ENCODE measurements around the gene UPK1A. TPM values are rescaled to one million over a fixed set of nuclear protein-coding genes. Genes with fewer than 3 reads are reported as not detected.
"Not testable (repeated sequence)": the region's sequence is repeated elsewhere in the genome, so short reads cannot be mapped to it uniquely, and the experiment has no call there.

The UPK1A gene
- total RNA-seq, 2 experiments from 2014 or later = 1.2 to 1.8 TPM

DNA sequence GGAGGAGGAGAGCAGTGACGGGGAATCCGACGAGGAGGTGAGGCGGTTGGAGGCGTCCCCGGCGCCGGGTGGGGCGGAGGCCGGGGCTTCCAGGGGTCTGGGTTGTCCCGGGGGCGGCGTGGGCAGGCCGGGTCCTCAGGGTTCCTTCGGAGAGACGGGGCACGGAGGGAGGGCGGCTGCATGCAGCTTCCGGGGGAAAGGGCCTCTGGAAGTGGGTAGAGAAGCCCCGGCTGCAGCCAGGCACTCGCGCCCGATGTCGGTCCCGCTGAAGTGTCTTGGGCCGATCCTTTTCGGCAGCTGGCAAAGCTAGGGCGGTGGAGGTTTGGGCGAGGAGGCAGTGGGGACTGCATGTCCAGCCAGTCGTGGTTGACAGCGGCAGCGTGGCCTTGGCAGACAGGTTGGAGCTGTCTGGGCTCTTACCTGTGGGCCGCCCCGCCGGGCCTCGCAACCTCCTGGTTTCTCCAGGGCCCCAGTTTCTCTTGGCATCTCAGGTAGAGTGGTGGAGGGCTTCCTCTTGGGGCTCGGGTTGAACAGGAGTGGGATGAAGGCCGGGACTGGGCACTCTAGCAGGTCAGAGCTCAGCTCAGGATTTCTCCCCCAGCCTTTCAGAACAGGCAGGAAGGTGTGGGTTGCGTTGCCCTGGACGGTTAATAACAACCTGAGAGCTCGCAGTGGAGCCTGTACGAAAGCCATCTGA is 52.2 kb downstream of the UPK1A start:
- POLR2A ChIA-PET = interaction anchor here (0.6 to 1.5 kb wide), 8 partner anchors 9 to 45 kb away, joined by 3 to 10 read pairs (median 4); partner anchors contain the start of genes IGFLR1, LIN37 and U2AF1L4
- ATAC-seq = peak; percentile 1
- intact Hi-C loops (cut with DNase I, micrococcal nuclease) = loop anchor here (5.0 to 10.0 kb wide), 2 partner anchors 294 to 396 kb away; partner anchors contain the start of genes ALKBH6 (in 1 of the 2), OVOL3 (in 1 of the 2), POLR2I (in 1 of the 2) and TBCB (in 1 of the 2)
- Mint-ChIP-seq H3K9me3 (ENCODE audit: low read depth) (no peaks in the 10 kb centered on the region), H3K4me1 (peaks cover 30% of the 10 kb centered on the region), H3K36me3 (ENCODE audit: low read depth) (peaks cover 68% of the 10 kb centered on the region), H3K27ac (peak overlapping the region; percentile 92), H3K27me3 (no peaks in the 10 kb centered on the region), H3K4me3 (peak overlapping the region; percentile 88)
- peak; percentile 81 for DNase-seq
- CTCF ChIA-PET = interaction anchor here (0.5 to 1.5 kb wide), 5 partner anchors 16 to 278 kb away, joined by 3 to 8 read pairs (median 4); no protein-coding TSS in a partner anchor

GRCh38 chr19:35719402-35720162 is 53.3 kb downstream of the UPK1A start:
- no peak for ATAC-seq
- Mint-ChIP-seq H3K27me3 (no peaks in the 10 kb centered on the region), H3K4me3 (peak overlapping the region; percentile 88), H3K36me3 (ENCODE audit: low read depth) (peaks cover 63% of the 10 kb centered on the region), H3K4me1 (peaks cover 24% of the 10 kb centered on the region), H3K9me3 (ENCODE audit: low read depth) (no peaks in the 10 kb centered on the region), H3K27ac (peak overlapping the region; percentile 92)
- ChIA-PET CTCF (interaction anchor here (0.5 to 1.5 kb wide), 4 partner anchors 17 to 277 kb away, joined by 3 to 8 read pairs (median 4); no protein-coding TSS in a partner anchor), POLR2A (interaction anchor here (0.6 to 1.5 kb wide), 5 partner anchors 10 to 25 kb away, joined by 3 to 10 read pairs (median 4); partner anchors contain the start of genes IGFLR1 and U2AF1L4)
- DNase-seq = no peak
- intact Hi-C loops (cut with DNase I, micrococcal nuclease) = loop anchor here (5.0 to 10.0 kb wide), 2 partner anchors 293 to 395 kb away; partner anchors contain the start of genes ALKBH6 (in 1 of the 2), OVOL3 (in 1 of the 2), POLR2I (in 1 of the 2) and TBCB (in 1 of the 2)

DNA sequence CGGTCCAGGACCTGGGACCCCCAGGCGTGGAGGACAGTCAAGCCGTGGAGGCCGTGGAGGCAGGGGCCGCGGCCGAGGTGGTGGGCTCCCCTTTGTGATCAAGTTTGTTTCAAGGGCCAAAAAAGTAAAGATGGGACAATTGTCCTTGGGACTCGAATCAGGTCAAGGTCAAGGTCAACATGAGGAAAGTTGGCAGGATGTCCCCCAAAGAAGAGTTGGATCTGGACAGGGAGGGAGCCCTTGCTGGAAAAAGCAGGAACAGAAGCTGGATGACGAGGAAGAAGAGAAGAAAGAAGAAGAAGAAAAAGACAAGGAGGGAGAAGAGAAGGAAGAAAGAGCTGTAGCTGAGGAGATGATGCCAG is 53.8 kb downstream of the UPK1A start:
- ATAC-seq (no peak), DNase-seq (no peak)
- H3K4me1 Mint-ChIP-seq = peaks cover 21% of the 10 kb centered on the region
- H3K27ac Mint-ChIP-seq = peak overlapping the region; percentile 55
- peak overlapping the region; percentile 29 for H3K4me3 Mint-ChIP-seq
- CTCF ChIA-PET = interaction anchor here (0.9 kb wide), 1 partner anchor 17 kb away, joined by 6 read pairs; no protein-coding TSS in a partner anchor
- intact Hi-C loops (cut with DNase I, micrococcal nuclease) = no loop called here
- POLR2A ChIA-PET = interaction anchor here (0.6 to 0.7 kb wide), 4 partner anchors 10 to 72 kb away, joined by 3 to 5 read pairs (median 4); partner anchors contain the start of gene COX6B1
- H3K9me3 Mint-ChIP-seq (ENCODE audit: low read depth) = no peaks in the 10 kb centered on the region
- H3K27me3 Mint-ChIP-seq = no peaks in the 10 kb centered on the region
- peaks cover 62% of the 10 kb centered on the region for H3K36me3 Mint-ChIP-seq (ENCODE audit: low read depth)

GRCh38 chr19:35720648-35721047 is 54.3 kb downstream of the UPK1A start:
- Mint-ChIP-seq H3K27me3 (no peaks in the 10 kb centered on the region), H3K4me1 (peaks cover 21% of the 10 kb centered on the region), H3K9me3 (ENCODE audit: low read depth) (no peaks in the 10 kb centered on the region), H3K36me3 (ENCODE audit: low read depth) (peaks cover 61% of the 10 kb centered on the region), H3K27ac (no peak overlapping the region), H3K4me3 (no peak overlapping the region)
- intact Hi-C loops (cut with DNase I, micrococcal nuclease) = no loop called here
- ATAC-seq (no peak), DNase-seq (no peak)
- ChIA-PET POLR2A (interaction anchor here (0.6 to 0.7 kb wide), 3 partner anchors 19 to 73 kb away, joined by 3 to 5 read pairs (median 4); partner anchors contain the start of gene COX6B1), CTCF (interaction anchor here (0.9 to 1.4 kb wide), 2 partner anchors 16 to 28 kb away, joined by 3 to 6 read pairs; no protein-coding TSS in a partner anchor)

- intact Hi-C loops (cut with DNase I, micrococcal nuclease) = no loop called here
- peaks cover 61% of the 10 kb centered on the region for H3K36me3 Mint-ChIP-seq (ENCODE audit: low read depth)
- POLR2A ChIA-PET = no interaction called here
Measured at GRCh38 chr19:35721374-35721773, 55.1 kb downstream of the UPK1A start.

GRCh38 chr19:35722461-35722860 is 56.1 kb downstream of the UPK1A start:
- DNase-seq = no peak
- Mint-ChIP-seq H3K4me3 (no peak overlapping the region), H3K36me3 (ENCODE audit: low read depth) (peaks cover 57% of the 10 kb centered on the region), H3K4me1 (peaks cover 21% of the 10 kb centered on the region), H3K27me3 (no peaks in the 10 kb centered on the region), H3K27ac (no peak overlapping the region), H3K9me3 (ENCODE audit: low read depth) (no peaks in the 10 kb centered on the region)
- POLR2A ChIA-PET = no interaction called here
- intact Hi-C loops (cut with DNase I, micrococcal nuclease) = no loop called here
- ATAC-seq = no peak
- CTCF ChIA-PET = interaction anchor here (1.0 kb wide), 1 partner anchor 22 kb away, joined by 3 read pairs; the partner anchor contains the start of gene U2AF1L4

More at GRCh38 chr19:35721374-35721773, 55.1 kb downstream of the UPK1A start:
- H3K9me3 Mint-ChIP-seq (ENCODE audit: low read depth) = no peaks in the 10 kb centered on the region
- no peak overlapping the region for H3K4me3 Mint-ChIP-seq
- no peaks in the 10 kb centered on the region for H3K27me3 Mint-ChIP-seq
- ATAC-seq (no peak), DNase-seq (no peak)
- peaks cover 21% of the 10 kb centered on the region for H3K4me1 Mint-ChIP-seq
- CTCF ChIA-PET = interaction anchor here (1.0 to 1.4 kb wide), 2 partner anchors 23 to 29 kb away, joined by 3 read pairs; partner anchors contain the start of gene U2AF1L4
- no peak overlapping the region for H3K27ac Mint-ChIP-seq

- POLR2A ChIA-PET = no interaction called here
- CTCF ChIA-PET = interaction anchor here (0.9 kb wide), 1 partner anchor 28 kb away, joined by 6 read pairs; no protein-coding TSS in a partner anchor
- no peaks in the 10 kb centered on the region for H3K27me3 Mint-ChIP-seq
- H3K4me1 Mint-ChIP-seq = peaks cover 21% of the 10 kb centered on the region
- H3K27ac Mint-ChIP-seq = no peak overlapping the region
- no peaks in the 10 kb centered on the region for H3K9me3 Mint-ChIP-seq (ENCODE audit: low read depth)
- peaks cover 59% of the 10 kb centered on the region for H3K36me3 Mint-ChIP-seq (ENCODE audit: low read depth)
- ATAC-seq = no peak
- H3K4me3 Mint-ChIP-seq = no peak overlapping the region
- no peak for DNase-seq
- intact Hi-C loops (cut with DNase I, micrococcal nuclease) = no loop called here
Measured at GRCh38 chr19:35722897-35723296, 56.6 kb downstream of the UPK1A start.

DNA sequence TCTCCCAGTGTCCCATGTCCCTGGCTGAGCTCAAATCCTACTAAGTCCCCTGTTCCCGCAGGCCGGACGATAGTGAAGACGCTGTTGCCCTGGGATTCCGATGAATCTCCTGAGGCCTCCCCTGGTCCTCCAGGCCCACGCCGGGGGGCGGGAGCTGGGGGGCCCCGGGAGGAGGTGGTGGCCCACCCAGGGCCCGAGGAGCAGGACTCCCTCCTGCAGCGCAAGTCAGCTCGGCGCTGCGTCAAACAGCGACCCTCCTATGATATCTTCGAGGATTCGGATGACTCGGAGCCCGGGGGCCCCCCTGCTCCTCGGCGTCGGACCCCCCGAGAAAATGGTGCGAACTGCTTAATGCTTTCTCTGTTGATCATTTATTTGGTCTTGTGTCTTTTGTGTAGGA is 57.4 kb downstream of the UPK1A start:
- intact Hi-C loops (cut with DNase I, micrococcal nuclease) = no loop called here
- ChIA-PET POLR2A (interaction anchor here (0.9 to 1.7 kb wide), 2 partner anchors 11 to 17 kb away, joined by 5 to 6 read pairs; no protein-coding TSS in a partner anchor), CTCF (interaction anchor here (0.8 to 1.1 kb wide), 4 partner anchors 13 to 64 kb away, joined by 3 to 6 read pairs (median 3); no protein-coding TSS in a partner anchor)
- no peak overlapping the region for H3K4me3 Mint-ChIP-seq
- peaks cover 62% of the 10 kb centered on the region for H3K36me3 Mint-ChIP-seq (ENCODE audit: low read depth)
- H3K4me1 Mint-ChIP-seq = peaks cover 21% of the 10 kb centered on the region
- ATAC-seq (no peak), DNase-seq (no peak)
- H3K27me3 Mint-ChIP-seq = no peaks in the 10 kb centered on the region
- H3K27ac Mint-ChIP-seq = no peak overlapping the region
- no peaks in the 10 kb centered on the region for H3K9me3 Mint-ChIP-seq (ENCODE audit: low read depth)

- intact Hi-C loops (cut with DNase I, micrococcal nuclease); ATAC-seq; H3K27ac Mint-ChIP-seq; H3K9me3 Mint-ChIP-seq (ENCODE audit: low read depth); DNase-seq; H3K4me3 Mint-ChIP-seq; H3K27me3 Mint-ChIP-seq: not testable (repeated sequence)
- Mint-ChIP-seq H3K4me1 (peaks cover 17% of the 10 kb centered on the region), H3K36me3 (ENCODE audit: low read depth) (peaks cover 62% of the 10 kb centered on the region)
- POLR2A ChIA-PET = interaction anchor here (0.9 to 1.7 kb wide), 2 partner anchors 11 to 16 kb away, joined by 5 to 6 read pairs; no protein-coding TSS in a partner anchor
- CTCF ChIA-PET = interaction anchor here (0.8 to 1.1 kb wide), 3 partner anchors 13 to 64 kb away, joined by 3 read pairs; no protein-coding TSS in a partner anchor
Measured at GRCh38 chr19:35724132-35724531, 57.8 kb downstream of the UPK1A start.

DNA sequence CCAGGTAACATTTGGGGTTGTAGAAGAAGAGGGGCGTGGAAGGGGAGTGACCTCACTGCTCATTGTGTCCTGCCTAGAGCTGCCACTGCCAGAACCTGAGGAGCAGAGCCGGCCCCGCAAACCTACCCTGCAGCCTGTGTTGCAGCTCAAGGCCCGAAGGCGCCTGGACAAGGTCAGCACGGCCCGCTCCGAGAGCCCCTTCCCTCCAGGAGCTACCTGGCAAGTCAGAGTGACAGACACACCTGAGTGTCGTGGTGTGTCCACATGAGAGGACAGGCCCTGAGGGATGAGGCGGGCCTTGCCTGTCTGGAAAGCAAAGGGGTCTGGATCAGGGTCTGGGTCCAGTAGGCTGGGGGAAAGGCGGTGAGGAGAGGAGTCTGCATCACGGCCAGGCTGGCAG is 58.2 kb downstream of the UPK1A start:
- no peak for DNase-seq
- no peaks in the 10 kb centered on the region for H3K9me3 Mint-ChIP-seq (ENCODE audit: low read depth)
- ATAC-seq = no peak
- no peaks in the 10 kb centered on the region for H3K27me3 Mint-ChIP-seq
- POLR2A ChIA-PET = interaction anchor here (1.7 kb wide), 1 partner anchor 16 kb away, joined by 6 read pairs; no protein-coding TSS in a partner anchor
- peaks cover 62% of the 10 kb centered on the region for H3K36me3 Mint-ChIP-seq (ENCODE audit: low read depth)
- intact Hi-C loops (cut with DNase I, micrococcal nuclease) = no loop called here
- no peak overlapping the region for H3K27ac Mint-ChIP-seq
- no peak overlapping the region for H3K4me3 Mint-ChIP-seq
- CTCF ChIA-PET = interaction anchor here (1.1 kb wide), 1 partner anchor 12 kb away, joined by 3 read pairs; no protein-coding TSS in a partner anchor
- peaks cover 12% of the 10 kb centered on the region for H3K4me1 Mint-ChIP-seq

Measured in activated CD4-positive, alpha-beta T cell treated with anti-CD3 and anti-CD28 coated beads for 36 hours (primary cell).